Breast epithelium (tissue), 4 donors: ENCODE measurements around the gene CD93. TPM values are rescaled to one million over a fixed set of nuclear protein-coding genes. Genes with fewer than 3 reads are reported as not detected.

Source experiments
- DNase-seq, 2 donors: peaks; one replicate each; pipeline ENCODE4 v3.0.0-alpha.2; 2019; ENCODE audit warnings: low spot score in 2 of 2
- H3K27ac ChIP-seq, 2 donors: fragments of 200-600 bp; sonication (generic) in 1 of 2; one replicate each; pipeline ENCODE4 v1.5.1; 2016 to 2019; ENCODE audit warnings: mild to moderate bottlenecking in 1 of 2
- H3K27me3 ChIP-seq, 2 donors: fragments of 200-600 bp; sonication (generic) in 1 of 2; one replicate each; pipeline versions ENCODE4 v1.5.1 to v1.6.0; 2017 to 2019; ENCODE audit warnings: control low read depth in 1 of 2, mild to moderate bottlenecking in 1 of 2
- H3K36me3 ChIP-seq: fragments of 200-600 bp; one replicate; pipeline ENCODE4 v1.5.1; 2019
- H3K4me1 ChIP-seq, 2 donors: fragments of 200-600 bp; sonication (generic); one replicate each; pipeline ENCODE4 v1.5.1; 2016 to 2019; ENCODE audit warnings: control low read depth in 1 of 2
- H3K4me3 ChIP-seq, 3 donors: fragments of 200-600 bp; sonication (generic); 1 replicate in 2 of 3; 2 replicates in 1 of 3; pipeline ENCODE4 v1.5.1; 2016 to 2019; ENCODE audit warnings: mild to moderate bottlenecking in 3 of 3, moderate library complexity in 2 of 3
- H3K9me3 ChIP-seq, 2 donors: fragments of 200-600 bp; sonication (generic) in 1 of 2; one replicate each; pipeline ENCODE4 v1.5.1; 2016 to 2019; ENCODE audit warnings: control low read depth in 1 of 2
- POLR2A ChIP-seq: fragments of 450-650 bp; IDR thresholded peaks from one replicate; pipeline ENCODE4 v1.6.1; 2016; ENCODE audit warnings: antibody characterized with exemption, mild to moderate bottlenecking, moderate library complexity
- POLR2AphosphoS5 ChIP-seq, 3 donors: sonication (generic); formaldehyde crosslinking; IDR thresholded peaks; one replicate each; pipeline ENCODE4 v1.6.1; 2017; ENCODE audit warnings: antibody characterized with exemption in 3 of 3
- intact Hi-C: fragments of 100-400 bp; cut with DNase I; formaldehyde crosslinking; loops from one replicate; pipeline ENCODE4 v1.15.1; 2023; ENCODE audit warnings: low total_unique reads
- total RNA-seq, 3 donors: library from RNA; depleted of rRNA; stranded (reverse); fragments of >200 nt; gene quantifications; one replicate each; pipeline ENCODE4 v1.1.0, GENCODE V29; 2016
- TF ChIP-seq, protein P1 (sequence below), 3 donors: fragments of 450-650 bp; IDR thresholded peaks; one replicate each; pipeline ENCODE4 v1.5.1; 2016 to 2017; ENCODE audit warnings: antibody characterized with exemption in 3 of 3, mild to moderate bottlenecking in 3 of 3, moderate library complexity in 3 of 3

The CD93 gene
- total RNA-seq, 3 donors from 2014 or later: 19.2 to 64.9 (median 36.5) TPM

DNA sequence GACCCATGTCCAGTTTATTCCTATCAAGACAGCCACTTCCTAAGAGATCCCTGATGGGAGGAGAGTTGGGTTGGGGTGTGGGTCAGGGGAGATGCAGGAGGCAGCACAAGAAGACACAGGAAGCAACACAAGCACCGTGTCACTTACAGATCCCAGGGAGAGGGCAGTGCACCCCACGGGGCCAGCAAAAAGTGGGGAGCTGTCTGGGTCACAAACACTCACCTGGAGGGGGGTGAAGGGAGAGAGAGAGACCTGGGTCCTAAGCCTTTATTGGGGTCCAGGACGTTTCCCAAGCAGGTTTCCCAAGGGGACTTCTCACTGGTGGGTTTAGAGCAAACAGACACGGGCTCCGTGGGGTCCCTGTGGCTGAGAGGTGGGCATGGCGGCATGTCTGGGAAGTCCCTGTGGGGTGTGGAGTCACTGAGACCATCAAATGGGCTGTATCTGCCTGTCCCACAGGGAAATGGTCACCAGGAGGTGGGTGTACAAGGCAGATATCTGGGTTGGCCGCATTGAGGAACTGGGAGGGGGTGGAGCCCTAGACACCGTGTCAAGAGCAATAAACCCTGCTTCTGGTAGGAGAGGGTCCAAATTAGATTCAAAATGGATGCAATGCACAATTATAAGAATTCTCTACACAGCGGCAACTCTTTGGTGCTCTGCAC, 1.6 kb upstream of the CD93 start:
- Histone ChIP-seq H3K4me1 (no peaks in the 10 kb centered on the region), H3K27ac (peak overlapping the region; percentile 42 to 92), H3K36me3 (no peaks in the 10 kb centered on the region), H3K4me3 (no peak overlapping the region), H3K9me3 (no peaks in the 10 kb centered on the region), H3K27me3 (no peaks in the 10 kb centered on the region)
- TF ChIP-seq, protein P1, sequence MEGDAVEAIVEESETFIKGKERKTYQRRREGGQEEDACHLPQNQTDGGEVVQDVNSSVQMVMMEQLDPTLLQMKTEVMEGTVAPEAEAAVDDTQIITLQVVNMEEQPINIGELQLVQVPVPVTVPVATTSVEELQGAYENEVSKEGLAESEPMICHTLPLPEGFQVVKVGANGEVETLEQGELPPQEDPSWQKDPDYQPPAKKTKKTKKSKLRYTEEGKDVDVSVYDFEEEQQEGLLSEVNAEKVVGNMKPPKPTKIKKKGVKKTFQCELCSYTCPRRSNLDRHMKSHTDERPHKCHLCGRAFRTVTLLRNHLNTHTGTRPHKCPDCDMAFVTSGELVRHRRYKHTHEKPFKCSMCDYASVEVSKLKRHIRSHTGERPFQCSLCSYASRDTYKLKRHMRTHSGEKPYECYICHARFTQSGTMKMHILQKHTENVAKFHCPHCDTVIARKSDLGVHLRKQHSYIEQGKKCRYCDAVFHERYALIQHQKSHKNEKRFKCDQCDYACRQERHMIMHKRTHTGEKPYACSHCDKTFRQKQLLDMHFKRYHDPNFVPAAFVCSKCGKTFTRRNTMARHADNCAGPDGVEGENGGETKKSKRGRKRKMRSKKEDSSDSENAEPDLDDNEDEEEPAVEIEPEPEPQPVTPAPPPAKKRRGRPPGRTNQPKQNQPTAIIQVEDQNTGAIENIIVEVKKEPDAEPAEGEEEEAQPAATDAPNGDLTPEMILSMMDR (IDR thresholded peaks at IDR 0.05): no peak
- TF ChIP-seq POLR2AphosphoS5 (IDR thresholded peaks at IDR 0.05) (no peak), POLR2A (no peak)
- intact Hi-C loops: no loop called here
- no peak for DNase-seq

GRCh38 chr20:23086931-23087411, 847 bp upstream of the CD93 start:
- TF ChIP-seq POLR2AphosphoS5 (IDR thresholded peaks at IDR 0.05): peak in 1 of 3 donors; percentile 52
- TF ChIP-seq POLR2A: no peak
- TF ChIP-seq, protein P1 (IDR thresholded peaks at IDR 0.05): no peak
- no peak for DNase-seq
- H3K4me3 ChIP-seq: peak overlapping the region in 1 of 3 donors; percentile 5
- no peaks in the 10 kb centered on the region for H3K27me3 ChIP-seq
- H3K27ac ChIP-seq: peak overlapping the region; percentile 42 to 92
- H3K36me3 ChIP-seq: no peaks in the 10 kb centered on the region
- intact Hi-C loops: no loop called here
- H3K4me1 ChIP-seq: no peaks in the 10 kb centered on the region
- no peaks in the 10 kb centered on the region for H3K9me3 ChIP-seq

DNA sequence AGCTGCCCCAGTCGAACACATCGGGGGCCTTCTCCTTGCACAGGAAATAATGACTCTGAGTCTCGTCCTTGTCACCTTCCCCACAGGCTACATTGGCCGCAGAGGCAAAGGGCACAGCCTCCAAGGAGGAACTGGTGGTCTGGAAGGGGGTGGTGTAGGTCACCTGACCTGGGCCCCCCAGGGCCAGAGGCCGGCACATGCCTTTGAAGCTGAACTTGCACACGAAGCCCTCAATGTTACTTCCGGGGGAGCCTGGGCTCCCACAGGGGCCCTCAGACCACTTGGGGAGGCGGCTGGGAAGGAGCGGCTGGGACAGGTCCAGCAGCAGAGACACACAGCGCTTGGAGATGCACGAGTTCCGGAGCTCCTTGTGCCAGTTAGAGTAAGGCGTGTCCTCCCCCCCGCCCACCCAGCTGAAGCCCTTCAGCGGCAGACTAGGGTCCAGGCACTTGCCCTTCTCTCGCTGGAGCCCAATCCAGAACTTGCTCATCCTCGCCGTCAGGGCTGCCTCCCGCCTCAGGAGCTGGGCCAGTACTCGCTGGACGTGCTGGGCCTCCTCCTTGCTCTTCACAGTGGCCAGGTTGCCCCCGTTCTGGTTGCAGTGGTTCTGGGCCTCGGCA, 578 bp downstream of the CD93 start:
- Histone ChIP-seq H3K27ac (peak overlapping the region; percentile 65 to 92), H3K4me3 (peak overlapping the region; percentile 33 to 59 (median 35)), H3K4me1 (no peaks in the 10 kb centered on the region), H3K27me3 (no peaks in the 10 kb centered on the region), H3K36me3 (no peaks in the 10 kb centered on the region), H3K9me3 (no peaks in the 10 kb centered on the region)
- DNase-seq: no peak
- TF ChIP-seq POLR2A (no peak), POLR2AphosphoS5 (IDR thresholded peaks at IDR 0.05) (no peak)
- TF ChIP-seq, protein P1 (IDR thresholded peaks at IDR 0.05): no peak
- intact Hi-C loops: no loop called here

GRCh38 chr20:23084845-23085365, 1.2 kb downstream of the CD93 start:
- no peak for DNase-seq
- H3K4me1 ChIP-seq: no peaks in the 10 kb centered on the region
- TF ChIP-seq POLR2AphosphoS5 (IDR thresholded peaks at IDR 0.05): no peak
- TF ChIP-seq POLR2A: no peak
- TF ChIP-seq, protein P1 (IDR thresholded peaks at IDR 0.05): no peak
- peak overlapping the region; percentile 33 to 59 (median 35) for H3K4me3 ChIP-seq
- no peaks in the 10 kb centered on the region for H3K36me3 ChIP-seq
- intact Hi-C loops: no loop called here
- H3K27me3 ChIP-seq: no peaks in the 10 kb centered on the region
- H3K9me3 ChIP-seq: no peaks in the 10 kb centered on the region
- peak overlapping the region; percentile 65 to 92 for H3K27ac ChIP-seq

DNA sequence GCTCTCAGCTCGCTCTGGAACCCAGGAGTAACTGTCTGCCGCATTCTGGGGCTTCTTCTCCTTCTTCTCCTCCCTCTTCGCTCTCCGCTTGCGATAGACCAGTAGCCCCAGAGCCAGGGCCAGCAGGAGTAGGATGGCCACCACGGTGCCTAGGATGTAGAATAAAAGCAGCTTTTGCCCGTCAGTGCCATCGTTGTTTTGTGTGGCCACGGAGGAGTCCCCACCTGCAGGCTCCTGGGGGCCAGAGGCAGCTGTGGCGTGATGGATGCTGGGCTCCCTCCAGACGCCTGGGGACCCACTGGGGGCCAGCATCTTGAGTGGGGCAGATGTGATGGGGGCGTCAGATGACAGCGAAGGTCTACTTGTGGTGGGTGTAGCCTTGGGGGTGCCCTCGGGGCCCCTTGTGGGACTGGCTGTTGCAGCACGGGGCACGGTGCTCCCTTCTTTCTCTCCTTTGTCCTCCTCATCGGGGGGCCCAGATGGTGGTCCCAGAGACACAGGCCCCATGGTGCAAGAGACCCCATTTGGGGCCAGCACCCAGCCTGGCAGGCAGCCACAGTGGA, 1.8 kb downstream of the CD93 start:
- no peaks in the 10 kb centered on the region for H3K9me3 ChIP-seq
- H3K4me1 ChIP-seq: no peaks in the 10 kb centered on the region
- H3K27me3 ChIP-seq: no peaks in the 10 kb centered on the region
- no peaks in the 10 kb centered on the region for H3K36me3 ChIP-seq
- TF ChIP-seq POLR2A (no peak), POLR2AphosphoS5 (IDR thresholded peaks at IDR 0.05) (no peak)
- TF ChIP-seq, protein P1 (IDR thresholded peaks at IDR 0.05): no peak
- H3K4me3 ChIP-seq: peak overlapping the region; percentile 33 to 59 (median 35)
- intact Hi-C loops: no loop called here
- H3K27ac ChIP-seq: peak overlapping the region; percentile 65 to 92
- no peak for DNase-seq
